Mammary epithelial cell (primary cell): ENCODE measurements around the gene AMBP.

Source experiments
- EZH2 ChIP-seq: IDR thresholded peaks from 2 replicates; pipeline ENCODE4 v1.6.1; 2012; ENCODE audit warnings: low read length, inconsistent platforms, borderline replicate concordance
- TF ChIP-seq, protein P1 (sequence below), 2 donors: IDR thresholded peaks in 1 of 2; conservative IDR thresholded peaks in 1 of 2; 2 replicates each; pipeline ENCODE4 v1.5.1; 2011 to 2012; ENCODE audit warnings: inconsistent platforms in 2 of 2, low read length in 2 of 2, mild to moderate bottlenecking in 2 of 2, control low read depth in 1 of 2, low read depth in 1 of 2; ENCODE audit not compliant: insufficient read depth in 1 of 2; ENCODE audit errors: extremely low read depth in 1 of 2

DNA sequence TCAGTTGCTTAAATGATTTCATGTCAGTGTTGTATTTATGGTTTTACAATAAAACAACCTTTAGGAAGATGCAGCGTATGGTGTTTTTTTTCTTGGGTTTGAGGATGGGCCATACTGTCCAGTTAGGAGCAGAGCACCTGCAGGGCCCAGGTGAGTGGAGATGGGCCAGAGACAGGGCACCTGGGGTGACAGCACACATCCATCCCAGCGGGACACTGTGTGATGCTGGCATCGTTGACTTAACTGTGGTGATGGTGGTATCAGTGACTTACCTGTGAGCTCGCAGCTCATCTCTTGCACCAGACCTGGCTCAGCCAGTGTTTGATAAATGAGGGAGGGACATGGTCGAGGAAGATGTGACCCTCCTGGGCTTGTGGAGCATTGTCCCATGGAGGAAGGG lies 21.6 kb downstream of the AMBP start:
- TF ChIP-seq, protein P1, sequence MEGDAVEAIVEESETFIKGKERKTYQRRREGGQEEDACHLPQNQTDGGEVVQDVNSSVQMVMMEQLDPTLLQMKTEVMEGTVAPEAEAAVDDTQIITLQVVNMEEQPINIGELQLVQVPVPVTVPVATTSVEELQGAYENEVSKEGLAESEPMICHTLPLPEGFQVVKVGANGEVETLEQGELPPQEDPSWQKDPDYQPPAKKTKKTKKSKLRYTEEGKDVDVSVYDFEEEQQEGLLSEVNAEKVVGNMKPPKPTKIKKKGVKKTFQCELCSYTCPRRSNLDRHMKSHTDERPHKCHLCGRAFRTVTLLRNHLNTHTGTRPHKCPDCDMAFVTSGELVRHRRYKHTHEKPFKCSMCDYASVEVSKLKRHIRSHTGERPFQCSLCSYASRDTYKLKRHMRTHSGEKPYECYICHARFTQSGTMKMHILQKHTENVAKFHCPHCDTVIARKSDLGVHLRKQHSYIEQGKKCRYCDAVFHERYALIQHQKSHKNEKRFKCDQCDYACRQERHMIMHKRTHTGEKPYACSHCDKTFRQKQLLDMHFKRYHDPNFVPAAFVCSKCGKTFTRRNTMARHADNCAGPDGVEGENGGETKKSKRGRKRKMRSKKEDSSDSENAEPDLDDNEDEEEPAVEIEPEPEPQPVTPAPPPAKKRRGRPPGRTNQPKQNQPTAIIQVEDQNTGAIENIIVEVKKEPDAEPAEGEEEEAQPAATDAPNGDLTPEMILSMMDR (conservative IDR thresholded peaks at IDR 0.05 in 1 of 2, IDR thresholded peaks at IDR 0.05 in 1 of 2; ENCODE audit: extremely low read depth in 1 of 2, insufficient read depth in 1 of 2, low read depth in 1 of 2, low read length in 2 of 2), result no peak
- TF ChIP-seq EZH2, result no peak
